Muscle of leg (tissue), 16 donors: ENCODE measurements around the gene PARM1. TPM values are rescaled to one million over a fixed set of nuclear protein-coding genes. Genes with fewer than 3 reads are reported as not detected.

Experiments
- DNase-seq: peaks from one replicate; pipeline ENCODE4 v3.0.0; 2013
- H3K27ac ChIP-seq: one replicate; pipeline ENCODE4 v1.5.1; 2013; ENCODE audit warnings: mild to moderate bottlenecking, low read length, control low read depth
- H3K27me3 ChIP-seq: one replicate; pipeline ENCODE4 v1.6.1; 2013; ENCODE audit warnings: low read length; ENCODE audit not compliant: control insufficient read depth, insufficient read depth
- H3K36me3 ChIP-seq: one replicate; pipeline ENCODE4 v1.6.1; 2013; ENCODE audit warnings: low read length; ENCODE audit not compliant: control insufficient read depth, insufficient read depth
- H3K4me1 ChIP-seq: one replicate; pipeline ENCODE4 v1.6.1; 2013; ENCODE audit warnings: low read length; ENCODE audit not compliant: control insufficient read depth, insufficient read depth
- H3K4me3 ChIP-seq: one replicate; pipeline ENCODE4 v1.5.1; 2013; ENCODE audit warnings: low read length, control low read depth
- H3K9me3 ChIP-seq: replicated peaks from 2 replicates; pipeline ENCODE4 v1.6.1; 2013; ENCODE audit warnings: low read depth, low read length; ENCODE audit not compliant: control insufficient read depth
- WGBS: methylation state at CpG from one replicate; pipeline ENCODE4 v1.1.5; 2013; ENCODE audit warnings: missing lambda C conversion rate; ENCODE audit not compliant: insufficient coverage; 5-methylcytosine and 5-hydroxymethylcytosine counted together
- long read RNA-seq, 11 donors: transcript quantifications; one replicate each; lab custom pipeline, GENCODE V29; 2026
- polyA plus RNA-seq, 8 donors: library from polyadenylated mRNA; unstranded; fragments of 120-200 nt; gene quantifications; one replicate each; pipeline versions ENCODE4 v1.2.1 to v1.2.3, GENCODE V29; 2013; ENCODE audit warnings: inconsistent platforms in 1 of 8, low replicate concordance in 1 of 8; ENCODE audit not compliant: insufficient read length in 8 of 8, insufficient read depth in 1 of 8
- total RNA-seq: library from RNA; stranded (reverse); fragments of 120-200 nt; gene quantifications from one replicate; pipeline ENCODE4 v1.2.4, GENCODE V29; 2013

The PARM1 gene
- total RNA-seq (65.7 TPM), polyA plus RNA-seq (100 to 1,000 TPM in 1 of 8 donors, 10 to 100 TPM in 7; 58.0 to 100 (median 78.2) TPM)
- long read RNA-seq, donor 1, full-length matches to known transcripts, result 17 of 23 reads
- long read RNA-seq, donor 1, partial matches to known transcripts, result 6 of 23 reads
- long read RNA-seq, donor 1, other reads (novel, unspliced or antisense), result 0 of 23 reads
- long read RNA-seq, donor 2, full-length matches to known transcripts, result 1 of 1 reads
- long read RNA-seq, donor 2, partial matches to known transcripts, result 0 of 1 reads
- long read RNA-seq, donor 2, other reads (novel, unspliced or antisense), result 0 of 1 reads
- long read RNA-seq, donor 3, full-length matches to known transcripts, result 26 of 40 reads
- long read RNA-seq, donor 3, partial matches to known transcripts, result 14 of 40 reads
- long read RNA-seq, donor 3, other reads (novel, unspliced or antisense), result 0 of 40 reads
- long read RNA-seq, donor 4, full-length matches to known transcripts, result 10 of 39 reads
- long read RNA-seq, donor 4, partial matches to known transcripts, result 29 of 39 reads
- long read RNA-seq, donor 4, other reads (novel, unspliced or antisense), result 0 of 39 reads
- long read RNA-seq, donor 5, full-length matches to known transcripts, result 29 of 205 reads
- long read RNA-seq, donor 5, partial matches to known transcripts, result 176 of 205 reads
- long read RNA-seq, donor 5, other reads (novel, unspliced or antisense), result 0 of 205 reads
- long read RNA-seq, donor 6, full-length matches to known transcripts, result 39 of 81 reads
- long read RNA-seq, donor 6, partial matches to known transcripts, result 42 of 81 reads
- long read RNA-seq, donor 6, other reads (novel, unspliced or antisense), result 0 of 81 reads
- long read RNA-seq, donor 7, full-length matches to known transcripts, result 14 of 39 reads
- long read RNA-seq, donor 7, partial matches to known transcripts, result 25 of 39 reads
- long read RNA-seq, donor 7, other reads (novel, unspliced or antisense), result 0 of 39 reads
- long read RNA-seq, donor 8, full-length matches to known transcripts, result 9 of 27 reads
- long read RNA-seq, donor 8, partial matches to known transcripts, result 18 of 27 reads
- long read RNA-seq, donor 8, other reads (novel, unspliced or antisense), result 0 of 27 reads
- long read RNA-seq, donor 9, full-length matches to known transcripts, result 24 of 103 reads
- long read RNA-seq, donor 9, partial matches to known transcripts, result 79 of 103 reads
- long read RNA-seq, donor 9, other reads (novel, unspliced or antisense), result 0 of 103 reads
- long read RNA-seq, donor 10, full-length matches to known transcripts, result 30 of 189 reads
- long read RNA-seq, donor 10, partial matches to known transcripts, result 159 of 189 reads
- long read RNA-seq, donor 10, other reads (novel, unspliced or antisense), result 0 of 189 reads
- long read RNA-seq, donor 11, full-length matches to known transcripts, result 20 of 41 reads
- long read RNA-seq, donor 11, partial matches to known transcripts, result 21 of 41 reads
- long read RNA-seq, donor 11, other reads (novel, unspliced or antisense), result 0 of 41 reads

GRCh38 chr4:74932832-74933561 lies at the start of gene PARM1:
Gene PARM1, plus strand, starts transcription at chr4:74933116. Its CDS starts 212 bp downstream, at chr4:74933328.
- Histone ChIP-seq H3K27ac (peak within 1 kb of the TSS; percentile 79), H3K9me3 (no peaks in the 10 kb centered on the region), H3K27me3 (peaks cover 28% of the 10 kb centered on the region), H3K4me1 (peaks cover 17% of the 10 kb centered on the region), H3K36me3 (peaks cover 2% of the 10 kb centered on the region), H3K4me3 (peak within 1 kb of the TSS; percentile 69)
- peak; percentile 94 for DNase-seq
- under 1% methylated on average over 64 of the region's 64 CpGs for WGBS

- H3K9me3 ChIP-seq, result no peaks in the 10 kb centered on the region
- H3K4me1 ChIP-seq, result no peaks in the 10 kb centered on the region
- H3K4me3 ChIP-seq, result no peak overlapping the region
- WGBS, result no CpG with 5 or more reads among the region's 2 CpGs
- H3K36me3 ChIP-seq, result no peaks in the 10 kb centered on the region
- H3K27ac ChIP-seq, result no peak overlapping the region
- no peak for DNase-seq
- no peaks in the 10 kb centered on the region for H3K27me3 ChIP-seq
These were observed 48.6 kb upstream of the PARM1 start for GRCh38 chr4:74884266-74884665.

GRCh38 chr4:74886484-74886883 lies 46.4 kb upstream of the PARM1 start:
- Histone ChIP-seq H3K9me3 (no peaks in the 10 kb centered on the region), H3K27ac (no peak overlapping the region), H3K4me1 (peaks cover 8% of the 10 kb centered on the region), H3K36me3 (no peaks in the 10 kb centered on the region), H3K27me3 (no peaks in the 10 kb centered on the region), H3K4me3 (no peak overlapping the region)
- DNase-seq, result no peak
- WGBS, result 83% methylated on average over 3 of the region's 4 CpGs

GRCh38 chr4:74890341-74890740 lies 42.6 kb upstream of the PARM1 start:
- Histone ChIP-seq H3K9me3 (no peaks in the 10 kb centered on the region), H3K27me3 (no peaks in the 10 kb centered on the region), H3K27ac (peak overlapping the region; percentile 36), H3K4me3 (no peak overlapping the region), H3K4me1 (peaks cover 8% of the 10 kb centered on the region), H3K36me3 (no peaks in the 10 kb centered on the region)
- peak; percentile 58 for DNase-seq
- 8% methylated on average over 2 of the region's 5 CpGs for WGBS

- Histone ChIP-seq H3K9me3 (no peaks in the 10 kb centered on the region), H3K36me3 (no peaks in the 10 kb centered on the region), H3K4me1 (peaks cover 8% of the 10 kb centered on the region), H3K27me3 (no peaks in the 10 kb centered on the region), H3K4me3 (no peak overlapping the region), H3K27ac (no peak overlapping the region)
- DNase-seq, result no peak
- 83% methylated on average over 1 of the region's 1 CpG for WGBS
These were observed 41.9 kb upstream of the PARM1 start for GRCh38 chr4:74891037-74891436.

GRCh38 chr4:74893171-74893570 lies 39.7 kb upstream of the PARM1 start:
- no peaks in the 10 kb centered on the region for H3K36me3 ChIP-seq
- no peaks in the 10 kb centered on the region for H3K9me3 ChIP-seq
- H3K4me1 ChIP-seq, result peaks cover 8% of the 10 kb centered on the region
- DNase-seq, result no peak
- no peaks in the 10 kb centered on the region for H3K27me3 ChIP-seq
- no peak overlapping the region for H3K4me3 ChIP-seq
- no peak overlapping the region for H3K27ac ChIP-seq
- no CpG with 5 or more reads among the region's 4 CpGs for WGBS

- WGBS, result 83% methylated on average over 1 of the region's 3 CpGs
These were observed 36.3 kb upstream of the PARM1 start for GRCh38 chr4:74896595-74896994.

GRCh38 chr4:74897386-74897785 lies 35.5 kb upstream of the PARM1 start:
- Histone ChIP-seq H3K4me3 (no peak overlapping the region), H3K27ac (no peak overlapping the region), H3K4me1 (no peaks in the 10 kb centered on the region), H3K27me3 (no peaks in the 10 kb centered on the region), H3K36me3 (no peaks in the 10 kb centered on the region), H3K9me3 (no peaks in the 10 kb centered on the region)
- DNase-seq, result no peak
- WGBS, result no CpG with 5 or more reads among the region's 2 CpGs

More at GRCh38 chr4:74896595-74896994, 36.3 kb upstream of the PARM1 start:
- Histone ChIP-seq H3K27me3 (no peaks in the 10 kb centered on the region), H3K36me3 (no peaks in the 10 kb centered on the region), H3K9me3 (no peaks in the 10 kb centered on the region), H3K4me3 (no peak overlapping the region), H3K4me1 (no peaks in the 10 kb centered on the region), H3K27ac (no peak overlapping the region)
- no peak for DNase-seq

GRCh38 chr4:74900862-74901261 lies 32.1 kb upstream of the PARM1 start:
- Histone ChIP-seq H3K4me1 (peaks cover 2% of the 10 kb centered on the region), H3K9me3 (no peaks in the 10 kb centered on the region), H3K4me3 (no peak overlapping the region), H3K27me3 (no peaks in the 10 kb centered on the region), H3K36me3 (no peaks in the 10 kb centered on the region), H3K27ac (no peak overlapping the region)
- WGBS, result no CpG with 5 or more reads among the region's 2 CpGs
- DNase-seq, result no peak
